ENCODE measurements around the gene IP6K3.

IP6K3 gene

GRCh38 chr6:33684428-33684896, 62.2 kb downstream of the IP6K3 start:
- no peaks in the 10 kb centered on the region for H3K79me2 ChIP-seq (ENCODE audit: low read length)

DNA sequence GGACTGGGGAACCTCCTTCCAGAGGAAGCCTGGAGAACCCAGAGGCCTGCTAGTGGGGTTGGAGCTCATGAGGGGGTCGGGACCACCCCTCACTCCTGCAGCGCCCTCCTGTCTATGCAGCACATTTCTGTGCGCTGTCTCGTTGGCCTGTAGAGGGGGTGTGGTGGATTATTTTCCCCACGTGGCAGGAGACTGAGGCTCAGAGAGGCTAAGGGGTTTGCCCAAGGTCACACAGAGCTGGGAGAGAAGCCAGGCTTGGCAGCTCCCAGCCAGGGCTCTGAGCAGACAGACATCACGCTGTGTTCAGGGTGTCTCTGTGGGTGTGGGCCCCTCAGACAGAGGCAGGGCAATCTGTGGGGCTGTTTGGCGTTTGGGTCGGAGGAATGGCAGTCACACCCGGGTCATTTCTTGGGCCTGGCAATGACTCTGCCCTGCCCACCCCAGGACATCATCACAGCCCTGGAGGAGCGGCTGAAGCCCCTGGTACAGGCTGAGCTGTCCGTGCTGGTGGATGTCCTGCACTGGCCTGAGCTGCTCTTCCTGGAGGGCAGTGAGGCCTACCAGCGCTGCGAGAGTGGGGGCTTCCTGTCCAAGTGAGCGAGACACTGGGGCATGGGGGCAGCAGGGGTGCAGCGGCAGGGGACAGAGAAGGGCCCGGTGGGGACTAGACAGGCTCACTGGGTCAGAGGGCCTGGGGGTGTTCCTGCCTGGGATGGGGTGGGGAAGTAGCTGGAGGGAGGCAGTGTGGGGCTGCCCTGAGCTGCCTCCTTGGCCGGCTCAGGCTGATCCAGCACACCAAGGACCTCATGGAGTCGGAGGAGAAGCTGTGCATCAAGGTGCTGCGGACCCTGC, 62.9 kb downstream of the IP6K3 start:
- Histone ChIP-seq H3K27me3 (replicated peaks; ENCODE audit: insufficient read depth, low read length) (no peaks in the 10 kb centered on the region), H2AFZ (ENCODE audit: low read length) (no peak overlapping the region), H3K27ac (ENCODE audit: low read length) (no peak overlapping the region), H3K4me1 (ENCODE audit: low read length) (no peaks in the 10 kb centered on the region), H4K20me1 (ENCODE audit: insufficient read depth, low read length) (no peaks in the 10 kb centered on the region), H3K9me2 (replicated peaks; ENCODE audit: insufficient read depth, low read length) (no peaks in the 10 kb centered on the region), H3F3A (ENCODE audit: insufficient read depth, low read length) (no peaks in the 10 kb centered on the region), H3K4me3 (ENCODE audit: low read length) (no peak overlapping the region), H3K4me2 (ENCODE audit: low read depth, low read length) (no peak overlapping the region), H3K9me3 (replicated peaks; ENCODE audit: insufficient read depth, low read length) (no peaks in the 10 kb centered on the region), H3K79me2 (ENCODE audit: low read length) (no peaks in the 10 kb centered on the region), H3K9ac (ENCODE audit: low read length) (no peak overlapping the region), H3K36me3 (replicated peaks; ENCODE audit: insufficient read depth, low read length) (no peaks in the 10 kb centered on the region)
- no peak for DNase-seq
- no peak for TF ChIP-seq EZH2phosphoT487 (IDR thresholded peaks at IDR 0.05; ENCODE audit: low read length)
- no peak for TF ChIP-seq CTCF (IDR thresholded peaks at IDR 0.05; ENCODE audit: low read length)
- TF ChIP-seq EZH2 (optimal IDR thresholded peaks at IDR 0.05; ENCODE audit: low read depth, low read length): no peak

More at GRCh38 chr6:33684428-33684896, 62.2 kb downstream of the IP6K3 start:
- Histone ChIP-seq H3K9me3 (replicated peaks; ENCODE audit: insufficient read depth, low read length) (no peaks in the 10 kb centered on the region), H3K4me2 (ENCODE audit: low read depth, low read length) (no peak overlapping the region), H3K9me2 (replicated peaks; ENCODE audit: insufficient read depth, low read length) (no peaks in the 10 kb centered on the region), H3K4me3 (ENCODE audit: low read length) (no peak overlapping the region), H4K20me1 (ENCODE audit: insufficient read depth, low read length) (no peaks in the 10 kb centered on the region), H3K9ac (ENCODE audit: low read length) (no peak overlapping the region), H3K27ac (ENCODE audit: low read length) (no peak overlapping the region), H3K27me3 (replicated peaks; ENCODE audit: insufficient read depth, low read length) (no peaks in the 10 kb centered on the region), H3F3A (ENCODE audit: insufficient read depth, low read length) (no peaks in the 10 kb centered on the region), H3K4me1 (ENCODE audit: low read length) (no peaks in the 10 kb centered on the region), H2AFZ (ENCODE audit: low read length) (no peak overlapping the region), H3K36me3 (replicated peaks; ENCODE audit: insufficient read depth, low read length) (no peaks in the 10 kb centered on the region)
- DNase-seq: no peak
- TF ChIP-seq CTCF (IDR thresholded peaks at IDR 0.05; ENCODE audit: low read length) (no peak), EZH2phosphoT487 (IDR thresholded peaks at IDR 0.05; ENCODE audit: low read length) (no peak), EZH2 (optimal IDR thresholded peaks at IDR 0.05; ENCODE audit: low read depth, low read length) (no peak)

- Histone ChIP-seq H3K27me3 (replicated peaks; ENCODE audit: insufficient read depth, low read length) (no peaks in the 10 kb centered on the region), H3K27ac (ENCODE audit: low read length) (no peak overlapping the region), H3K4me2 (ENCODE audit: low read depth, low read length) (no peak overlapping the region), H3K4me1 (ENCODE audit: low read length) (no peaks in the 10 kb centered on the region), H3F3A (ENCODE audit: insufficient read depth, low read length) (no peaks in the 10 kb centered on the region), H3K9me3 (replicated peaks; ENCODE audit: insufficient read depth, low read length) (no peaks in the 10 kb centered on the region), H3K9ac (ENCODE audit: low read length) (no peak overlapping the region), H3K79me2 (ENCODE audit: low read length) (no peaks in the 10 kb centered on the region), H3K9me2 (replicated peaks; ENCODE audit: insufficient read depth, low read length) (no peaks in the 10 kb centered on the region), H3K4me3 (ENCODE audit: low read length) (no peak overlapping the region), H2AFZ (ENCODE audit: low read length) (no peak overlapping the region), H3K36me3 (replicated peaks; ENCODE audit: insufficient read depth, low read length) (no peaks in the 10 kb centered on the region), H4K20me1 (ENCODE audit: insufficient read depth, low read length) (no peaks in the 10 kb centered on the region)
- TF ChIP-seq EZH2phosphoT487 (IDR thresholded peaks at IDR 0.05; ENCODE audit: low read length) (no peak), CTCF (IDR thresholded peaks at IDR 0.05; ENCODE audit: low read length) (no peak), EZH2 (optimal IDR thresholded peaks at IDR 0.05; ENCODE audit: low read depth, low read length) (no peak)
- DNase-seq: no peak
Measured at GRCh38 chr6:33683051-33683571, 63.6 kb downstream of the IP6K3 start.
